Mammary epithelial cell (primary cell): ENCODE data around the gene TEX44.

Experiments used
- EZH2 ChIP-seq: IDR thresholded peaks from 2 replicates; pipeline ENCODE4 v1.6.1; 2012; ENCODE audit warnings: low read length, inconsistent platforms, borderline replicate concordance
- TF ChIP-seq, protein P1 (sequence below), 2 donors: IDR thresholded peaks in 1 of 2; conservative IDR thresholded peaks in 1 of 2; 2 replicates each; pipeline ENCODE4 v1.5.1; 2011 to 2012; ENCODE audit warnings: inconsistent platforms in 2 of 2, low read length in 2 of 2, mild to moderate bottlenecking in 2 of 2, control low read depth in 1 of 2, low read depth in 1 of 2; ENCODE audit not compliant: insufficient read depth in 1 of 2; ENCODE audit errors: extremely low read depth in 1 of 2

DNA sequence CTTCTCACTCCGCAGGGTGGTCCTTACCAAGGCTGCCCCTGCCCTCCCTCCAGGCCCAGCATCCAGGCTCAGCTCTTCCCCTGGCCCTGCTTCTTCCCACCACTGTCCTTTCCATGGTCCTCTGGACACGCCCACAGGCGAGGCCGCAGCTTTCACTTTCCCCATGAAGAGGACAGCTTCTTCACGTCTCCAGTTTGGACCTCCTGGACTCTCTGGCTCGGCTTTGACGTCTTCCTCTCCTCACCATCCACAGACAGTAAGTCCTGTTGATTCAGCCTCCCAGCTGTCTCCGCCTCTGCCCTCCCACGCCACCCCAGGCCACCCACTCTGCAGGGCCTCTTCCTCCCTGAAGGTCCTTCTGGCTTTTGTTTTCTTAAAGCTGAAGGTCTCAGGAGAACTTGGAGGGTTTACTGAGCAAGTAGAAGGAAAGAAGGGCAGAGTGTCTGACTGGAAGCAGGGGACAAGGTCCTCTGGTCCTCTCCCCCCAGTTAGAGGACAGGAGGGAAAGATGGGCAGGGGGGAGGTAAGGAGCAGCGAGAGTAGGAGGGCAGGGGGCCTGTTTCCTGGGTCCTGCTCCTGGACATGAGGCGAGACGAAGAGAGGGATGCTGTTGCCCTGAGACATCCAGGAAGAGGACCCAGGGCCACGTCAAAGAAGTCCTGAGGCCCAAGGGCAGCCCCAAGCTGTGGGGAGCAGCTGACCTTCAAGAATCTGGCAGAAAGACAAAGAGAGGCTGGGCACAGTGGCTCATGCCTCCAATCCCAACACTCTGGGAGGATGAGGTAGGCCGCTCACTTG, 37.7 kb upstream of the TEX44 start:
- TF ChIP-seq, protein P1, sequence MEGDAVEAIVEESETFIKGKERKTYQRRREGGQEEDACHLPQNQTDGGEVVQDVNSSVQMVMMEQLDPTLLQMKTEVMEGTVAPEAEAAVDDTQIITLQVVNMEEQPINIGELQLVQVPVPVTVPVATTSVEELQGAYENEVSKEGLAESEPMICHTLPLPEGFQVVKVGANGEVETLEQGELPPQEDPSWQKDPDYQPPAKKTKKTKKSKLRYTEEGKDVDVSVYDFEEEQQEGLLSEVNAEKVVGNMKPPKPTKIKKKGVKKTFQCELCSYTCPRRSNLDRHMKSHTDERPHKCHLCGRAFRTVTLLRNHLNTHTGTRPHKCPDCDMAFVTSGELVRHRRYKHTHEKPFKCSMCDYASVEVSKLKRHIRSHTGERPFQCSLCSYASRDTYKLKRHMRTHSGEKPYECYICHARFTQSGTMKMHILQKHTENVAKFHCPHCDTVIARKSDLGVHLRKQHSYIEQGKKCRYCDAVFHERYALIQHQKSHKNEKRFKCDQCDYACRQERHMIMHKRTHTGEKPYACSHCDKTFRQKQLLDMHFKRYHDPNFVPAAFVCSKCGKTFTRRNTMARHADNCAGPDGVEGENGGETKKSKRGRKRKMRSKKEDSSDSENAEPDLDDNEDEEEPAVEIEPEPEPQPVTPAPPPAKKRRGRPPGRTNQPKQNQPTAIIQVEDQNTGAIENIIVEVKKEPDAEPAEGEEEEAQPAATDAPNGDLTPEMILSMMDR (conservative IDR thresholded peaks at IDR 0.05 in 1 of 2, IDR thresholded peaks at IDR 0.05 in 1 of 2; ENCODE audit: extremely low read depth in 1 of 2, insufficient read depth in 1 of 2, low read depth in 1 of 2, low read length in 2 of 2): no peak
- no peak for TF ChIP-seq EZH2
